Endothelial cell of umbilical vein (primary cell): ENCODE measurements around the gene RBM4B. TPM values are rescaled to one million over a fixed set of nuclear protein-coding genes. Genes with fewer than 3 reads are reported as not detected.

Experiments used
- BruUV-seq: library from RNA; stranded (reverse); fragments of 400-500 nt; replicated peaks from 2 replicates; lab custom pipeline; 2021; lab: Mats Ljungman, UMichigan
- CTCF ChIA-PET: fragments of 300-600, 350-600 bp; sonication (Branson Sonifier 250); formaldehyde crosslinking; loops from one replicate; lab custom pipeline; 2021; ENCODE audit warnings: antibody characterized with exemption, inconsistent platforms; lab: Charles Lee
- POLR2A ChIA-PET: fragments of 300-600, 350-600 bp; sonication (Branson Sonifier 250); formaldehyde crosslinking; loops from one replicate; lab custom pipeline; 2021; ENCODE audit warnings: antibody characterized with exemption, inconsistent platforms; lab: Charles Lee
- DNase-seq: peaks from one replicate; pipeline ENCODE4 v3.0.0-alpha.2; 2011; ENCODE audit warnings: low read depth, low spot score
- FAIRE-seq: peaks from 2 replicates; lab custom pipeline; 2011; peaks lifted over from hg19 to GRCh38; lab: Jason Lieb, UNC
- H2AFZ ChIP-seq: 2 replicates; pipeline ENCODE4 v1.6.0; 2012; ENCODE audit warnings: low read depth, low read length, control low read depth, inconsistent platforms
- H3K27ac ChIP-seq: 2 replicates; pipeline ENCODE4 v1.5.1; 2011; ENCODE audit warnings: low read depth, mild to moderate bottlenecking, control low read depth, low read length, moderate library complexity; ENCODE audit not compliant: insufficient read depth
- H3K27me3 ChIP-seq, 2 experiments: 2 replicates each; pipeline versions ENCODE4 v1.6.0 to v1.6.1; 2011; ENCODE audit warnings: low read length in 2 of 2, mixed read lengths in 1 of 2; ENCODE audit not compliant: control insufficient read depth in 2 of 2, insufficient read depth in 2 of 2
- H3K36me3 ChIP-seq, 2 experiments: 2 replicates in 1 of 2; 3 replicates in 1 of 2; pipeline ENCODE4 v1.5.1; 2011; ENCODE audit warnings: low read length in 2 of 2, mild to moderate bottlenecking in 1 of 2, moderate library complexity in 1 of 2; ENCODE audit not compliant: control insufficient read depth in 2 of 2, insufficient read depth in 2 of 2; ENCODE audit errors: extremely low read depth in 1 of 2
- H3K4me1 ChIP-seq: 3 replicates; pipeline ENCODE4 v1.5.1; 2011; ENCODE audit warnings: mild to moderate bottlenecking, low read length; ENCODE audit not compliant: control insufficient read depth, insufficient read depth; ENCODE audit errors: extremely low read depth
- H3K4me2 ChIP-seq: 2 replicates; pipeline ENCODE4 v1.6.1; 2011; ENCODE audit warnings: low read length, control low read depth, mixed read lengths; ENCODE audit not compliant: insufficient read depth
- H3K4me3 ChIP-seq, 3 experiments: fragments of 200-600 bp in 1 of 3; sonication (generic), shearing (Covaris generic) in 1 of 3; replicated peaks in 1 of 3; 2 replicates each; pipeline ENCODE4 v1.5.1; 2011 to 2016; ENCODE audit warnings: control low read depth in 3 of 3, low read length in 3 of 3, mild to moderate bottlenecking in 2 of 3, inconsistent platforms in 1 of 3, low read depth in 1 of 3, moderate library complexity in 1 of 3; ENCODE audit not compliant: insufficient read depth in 1 of 3
- H3K79me2 ChIP-seq: 2 replicates; pipeline ENCODE4 v1.6.0; 2012; ENCODE audit warnings: low read length, inconsistent platforms; ENCODE audit not compliant: control insufficient read depth, insufficient read depth
- H3K9ac ChIP-seq: replicated peaks from 2 replicates; pipeline ENCODE3; 2011; ENCODE audit warnings: low read length, control low read depth; ENCODE audit not compliant: insufficient read depth; ENCODE audit errors: extremely low read depth
- H3K9me1 ChIP-seq: replicated peaks from 3 replicates; pipeline ENCODE4 v1.6.0; 2011; ENCODE audit warnings: mild to moderate bottlenecking, low read length; ENCODE audit not compliant: control insufficient read depth, insufficient read depth; ENCODE audit errors: extremely low read depth
- H3K9me3 ChIP-seq: replicated peaks from 2 replicates; pipeline ENCODE4 v1.5.1; 2012; ENCODE audit warnings: low read length, inconsistent platforms; ENCODE audit not compliant: control insufficient read depth, insufficient read depth
- H4K20me1 ChIP-seq: replicated peaks from 2 replicates; pipeline ENCODE3; 2011; ENCODE audit warnings: mild to moderate bottlenecking, low read length; ENCODE audit not compliant: control insufficient read depth, insufficient read depth; ENCODE audit errors: extremely low read depth
- EZH2 ChIP-seq: IDR thresholded peaks from 2 replicates; pipeline ENCODE4 v1.6.1; 2012; ENCODE audit warnings: borderline replicate concordance, low read depth, mild to moderate bottlenecking, moderate library complexity, low read length, inconsistent platforms; ENCODE audit not compliant: severe bottlenecking
- FOS ChIP-seq: IDR thresholded peaks from 2 replicates; pipeline ENCODE4 v1.6.1; 2011; ENCODE audit warnings: mild to moderate bottlenecking, low read length, moderate library complexity, borderline replicate concordance; ENCODE audit not compliant: insufficient read depth
- GATA2 ChIP-seq: IDR thresholded peaks from 2 replicates; pipeline ENCODE4 v1.7.0; 2011; ENCODE audit warnings: low read depth, mild to moderate bottlenecking, moderate library complexity, mixed read lengths, low read length; ENCODE audit not compliant: insufficient read length, insufficient read depth
- JUN ChIP-seq: IDR thresholded peaks from 2 replicates; pipeline ENCODE4 v1.6.1; 2011; ENCODE audit warnings: borderline replicate concordance, low read depth; ENCODE audit not compliant: insufficient read length, insufficient read depth
- MYC ChIP-seq: IDR thresholded peaks from one replicate; pipeline ENCODE4 v1.6.1; 2011; ENCODE audit warnings: mild to moderate bottlenecking, low read depth, low read length
- POLR2A ChIP-seq: IDR thresholded peaks from 2 replicates; pipeline ENCODE4 v1.6.1; 2012; ENCODE audit warnings: low read depth, mild to moderate bottlenecking, control low read depth, low read length
- POLR2AphosphoS5 ChIP-seq: IDR thresholded peaks from 2 replicates; pipeline ENCODE4 v1.6.1; 2012; ENCODE audit warnings: low read depth, mild to moderate bottlenecking, control low read depth, low read length, moderate library complexity; ENCODE audit not compliant: insufficient read depth
- dilution Hi-C: fragments of 300-500 bp; cut with MboI; formaldehyde crosslinking; loops from one replicate; pipeline ENCODE4 v1.15.0; 2019; ENCODE audit warnings: low sequenced_read_pairs; ENCODE audit not compliant: extremely low pct_ligation_motif_present
- intact Hi-C: fragments of 100-400 bp; cut with micrococcal nuclease; formaldehyde crosslinking; loops from one replicate; pipeline ENCODE4 v1.10.0; 2022
- polyA plus RNA-seq, 4 experiments: library from polyadenylated mRNA; depleted of rRNA in 3 of 4; stranded (reverse) in 3 of 4; unstranded in 1 of 4; fragments of >200 nt; gene quantifications; 2 replicates each; pipeline versions ENCODE4 v1.2.1 to v1.2.3, GENCODE V29; 2011 to 2012; ENCODE audit warnings: missing spikeins in 1 of 4
- total RNA-seq: library from RNA; stranded (reverse); gene quantifications from 2 replicates; pipeline ENCODE4 v1.2.3, GENCODE V29; 2021
- TF ChIP-seq, protein P1 (sequence below): IDR thresholded peaks from 2 replicates; pipeline ENCODE4 v1.6.1; 2011; ENCODE audit not compliant: insufficient read depth, insufficient read length
- TF ChIP-seq, protein P2 (sequence below), 2 donors: IDR thresholded peaks; 1 replicate in 1 of 2; 2 replicates in 1 of 2; pipeline ENCODE4 v1.5.1; 2011; ENCODE audit warnings: low read length in 2 of 2, mild to moderate bottlenecking in 2 of 2, moderate library complexity in 2 of 2, control low read depth in 1 of 2, inconsistent platforms in 1 of 2, low read depth in 1 of 2; ENCODE audit not compliant: insufficient read depth in 1 of 2; ENCODE audit errors: extremely low read depth in 1 of 2

Gene RBM4B
- total and polyA plus RNA-seq, 2 donors (not counting 3 experiments of a cell fraction or from before 2014, with no cell fraction given): 22.2 to 31.2 TPM

DNA sequence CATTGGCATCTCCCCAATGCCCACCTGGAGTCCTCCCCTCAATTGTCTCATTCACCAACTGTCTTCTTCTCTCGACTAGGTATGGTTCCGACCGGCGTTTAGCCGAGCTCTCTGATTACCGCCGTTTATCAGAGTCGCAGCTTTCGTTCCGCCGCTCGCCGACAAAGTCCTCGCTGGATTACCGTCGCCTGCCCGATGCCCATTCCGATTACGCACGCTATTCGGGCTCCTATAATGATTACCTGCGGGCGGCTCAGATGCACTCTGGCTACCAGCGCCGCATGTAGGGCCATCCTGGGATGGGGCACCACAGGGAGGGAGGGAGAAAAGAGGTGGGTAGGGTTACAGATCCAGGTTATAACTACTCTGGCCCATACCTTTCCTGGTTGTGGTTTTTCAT, 51.3 kb downstream of the RBM4B start:
- peaks cover 49 to 54% of the 10 kb centered on the region in 2 experiments for H3K36me3 ChIP-seq
- no peaks in the 10 kb centered on the region for H3K27me3 ChIP-seq
- intact Hi-C loops (no loop called here), dilution Hi-C loops (no loop called here)
- TF ChIP-seq POLR2AphosphoS5: no peak
- no peak for TF ChIP-seq POLR2A
- TF ChIP-seq FOS: no peak
- TF ChIP-seq, protein P1, sequence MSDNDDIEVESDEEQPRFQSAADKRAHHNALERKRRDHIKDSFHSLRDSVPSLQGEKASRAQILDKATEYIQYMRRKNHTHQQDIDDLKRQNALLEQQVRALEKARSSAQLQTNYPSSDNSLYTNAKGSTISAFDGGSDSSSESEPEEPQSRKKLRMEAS: no peak
- TF ChIP-seq JUN: no peak
- TF ChIP-seq GATA2: no peak
- TF ChIP-seq, protein P2, sequence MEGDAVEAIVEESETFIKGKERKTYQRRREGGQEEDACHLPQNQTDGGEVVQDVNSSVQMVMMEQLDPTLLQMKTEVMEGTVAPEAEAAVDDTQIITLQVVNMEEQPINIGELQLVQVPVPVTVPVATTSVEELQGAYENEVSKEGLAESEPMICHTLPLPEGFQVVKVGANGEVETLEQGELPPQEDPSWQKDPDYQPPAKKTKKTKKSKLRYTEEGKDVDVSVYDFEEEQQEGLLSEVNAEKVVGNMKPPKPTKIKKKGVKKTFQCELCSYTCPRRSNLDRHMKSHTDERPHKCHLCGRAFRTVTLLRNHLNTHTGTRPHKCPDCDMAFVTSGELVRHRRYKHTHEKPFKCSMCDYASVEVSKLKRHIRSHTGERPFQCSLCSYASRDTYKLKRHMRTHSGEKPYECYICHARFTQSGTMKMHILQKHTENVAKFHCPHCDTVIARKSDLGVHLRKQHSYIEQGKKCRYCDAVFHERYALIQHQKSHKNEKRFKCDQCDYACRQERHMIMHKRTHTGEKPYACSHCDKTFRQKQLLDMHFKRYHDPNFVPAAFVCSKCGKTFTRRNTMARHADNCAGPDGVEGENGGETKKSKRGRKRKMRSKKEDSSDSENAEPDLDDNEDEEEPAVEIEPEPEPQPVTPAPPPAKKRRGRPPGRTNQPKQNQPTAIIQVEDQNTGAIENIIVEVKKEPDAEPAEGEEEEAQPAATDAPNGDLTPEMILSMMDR (IDR thresholded peaks at IDR 0.05; ENCODE audit: extremely low read depth in 1 of 2, insufficient read depth in 1 of 2, low read depth in 1 of 2, low read length in 2 of 2): no peak
- no peak for TF ChIP-seq EZH2
- TF ChIP-seq MYC: no peak
- no peak overlapping the region for H3K4me2 ChIP-seq
- peaks cover 100% of the 10 kb centered on the region for H3K79me2 ChIP-seq
- ChIA-PET POLR2A (no interaction called here), CTCF (no interaction called here)
- no peaks in the 10 kb centered on the region for H3K9me1 ChIP-seq
- no TSS peak for BruUV-seq
- no peak overlapping the region for H3K27ac ChIP-seq
- H4K20me1 ChIP-seq: peaks cover 18% of the 10 kb centered on the region
- no peak overlapping the region for H3K9ac ChIP-seq
- H3K4me3 ChIP-seq: no peak overlapping the region
- no peak overlapping the region for H2AFZ ChIP-seq
- FAIRE-seq: no peak
- no peak for DNase-seq
- no peaks in the 10 kb centered on the region for H3K4me1 ChIP-seq
- H3K9me3 ChIP-seq: no peaks in the 10 kb centered on the region
